LoVo (cell line): ENCODE measurements around the gene PGLYRP2.

ENCODE experiments used
- DNase-seq: peaks from one replicate; pipeline ENCODE4 v3.0.0-alpha.2; 2016; ENCODE audit warnings: low spot score

PGLYRP2 gene

GRCh38 chr19:15439821-15440641 lies 39.3 kb downstream of the PGLYRP2 start:
- DNase-seq = no peak

DNA sequence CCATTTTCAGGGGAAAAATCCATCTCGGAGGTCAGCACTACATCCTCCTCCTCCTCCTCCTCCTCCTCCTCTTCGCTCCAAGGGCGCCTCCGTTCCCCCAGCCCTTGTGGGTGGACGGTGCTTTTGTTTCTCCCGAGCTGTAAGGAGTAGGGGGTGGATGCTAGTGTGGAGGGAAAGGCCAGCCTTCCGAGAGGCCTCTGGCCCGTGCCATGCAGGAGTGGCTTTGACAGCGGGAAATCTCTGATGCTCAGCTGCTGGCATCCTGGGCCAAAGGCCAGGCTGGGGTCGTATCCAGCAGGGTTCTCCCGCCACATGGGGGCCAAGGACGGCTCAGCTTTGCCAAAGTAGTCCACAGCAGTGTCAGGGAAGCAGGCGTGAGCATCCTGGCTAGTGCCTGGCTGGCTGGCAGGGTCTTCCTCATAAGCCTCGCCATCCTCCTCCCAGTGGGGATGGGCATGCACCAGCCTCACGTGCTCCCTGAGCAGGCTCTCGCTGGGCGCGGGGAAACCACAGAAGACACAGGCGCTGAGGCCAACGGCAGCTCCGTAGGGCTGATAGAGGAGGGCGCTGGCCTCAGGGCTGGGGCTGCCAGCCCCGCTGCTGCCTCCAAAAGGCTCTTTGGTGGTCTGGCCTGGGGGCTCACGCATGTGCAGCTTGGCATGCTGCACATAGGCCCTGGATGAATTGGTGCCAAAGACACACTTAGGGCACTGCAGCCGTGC lies 40.1 kb downstream of the PGLYRP2 start:
- DNase-seq = no peak

- no peak for DNase-seq
These were observed 40.7 kb downstream of the PGLYRP2 start for GRCh38 chr19:15438577-15438976.

DNA sequence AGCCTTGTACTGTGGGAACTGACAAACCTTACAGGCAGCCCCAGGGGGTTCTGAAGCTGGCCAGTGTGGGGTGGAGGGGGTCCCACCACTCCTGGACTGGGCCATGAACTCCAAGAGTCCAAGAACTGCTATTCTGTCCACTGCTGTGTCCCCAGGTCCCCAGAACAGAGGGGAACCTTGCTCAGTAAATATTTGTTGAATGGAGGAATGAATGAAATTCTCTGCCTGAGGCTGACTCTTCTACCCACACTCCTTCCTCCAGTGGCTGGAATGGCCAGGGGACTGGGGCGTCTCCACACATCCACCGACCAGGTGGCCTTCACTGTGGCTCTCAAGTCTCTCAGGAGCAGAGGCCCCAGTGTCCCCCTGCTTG lies 41.2 kb downstream of the PGLYRP2 start:
- DNase-seq = no peak

- DNase-seq = no peak
These were observed 41.8 kb downstream of the PGLYRP2 start for GRCh38 chr19:15437355-15438123.

GRCh38 chr19:15436826-15437110 lies 42.5 kb downstream of the PGLYRP2 start:
- DNase-seq = no peak

DNA sequence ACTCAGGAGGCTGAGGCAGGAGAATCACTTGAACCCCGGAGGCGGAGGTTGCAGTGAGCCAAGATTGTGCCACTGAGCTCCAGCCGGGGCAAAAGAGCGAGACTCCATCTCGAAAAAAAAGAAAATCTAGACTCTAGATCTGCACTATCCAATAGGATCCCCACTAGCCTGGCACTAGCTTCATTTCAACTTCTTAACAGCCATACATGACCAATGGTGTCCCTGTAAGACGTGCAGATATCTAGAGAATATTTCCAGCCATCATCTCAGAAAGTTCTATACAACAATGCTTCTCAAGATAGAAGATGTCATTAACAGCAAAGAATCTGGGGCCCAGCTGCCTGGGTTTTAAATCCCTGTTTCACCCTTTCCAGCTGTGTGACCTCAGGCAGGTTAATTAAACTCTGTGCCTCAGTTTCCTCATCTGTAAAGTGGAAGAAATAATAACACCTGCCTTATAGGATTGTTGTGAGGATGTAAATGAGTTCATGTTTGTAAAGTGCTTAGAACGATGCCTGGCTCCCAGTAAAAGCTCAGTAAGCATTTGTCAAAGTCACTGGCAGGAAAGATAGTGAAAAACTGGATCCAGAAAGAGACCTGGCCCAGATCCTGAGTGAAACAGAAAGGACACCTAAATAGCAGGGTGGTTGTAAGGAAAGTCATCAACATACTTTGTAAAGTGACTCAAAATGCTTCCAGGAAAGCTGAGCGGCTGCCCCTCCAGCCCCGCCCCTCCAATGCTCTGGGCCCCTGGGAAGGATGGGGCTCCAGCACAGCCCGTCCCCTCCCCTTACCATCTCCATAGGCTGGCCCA lies 43.1 kb downstream of the PGLYRP2 start:
- no peak for DNase-seq

DNA sequence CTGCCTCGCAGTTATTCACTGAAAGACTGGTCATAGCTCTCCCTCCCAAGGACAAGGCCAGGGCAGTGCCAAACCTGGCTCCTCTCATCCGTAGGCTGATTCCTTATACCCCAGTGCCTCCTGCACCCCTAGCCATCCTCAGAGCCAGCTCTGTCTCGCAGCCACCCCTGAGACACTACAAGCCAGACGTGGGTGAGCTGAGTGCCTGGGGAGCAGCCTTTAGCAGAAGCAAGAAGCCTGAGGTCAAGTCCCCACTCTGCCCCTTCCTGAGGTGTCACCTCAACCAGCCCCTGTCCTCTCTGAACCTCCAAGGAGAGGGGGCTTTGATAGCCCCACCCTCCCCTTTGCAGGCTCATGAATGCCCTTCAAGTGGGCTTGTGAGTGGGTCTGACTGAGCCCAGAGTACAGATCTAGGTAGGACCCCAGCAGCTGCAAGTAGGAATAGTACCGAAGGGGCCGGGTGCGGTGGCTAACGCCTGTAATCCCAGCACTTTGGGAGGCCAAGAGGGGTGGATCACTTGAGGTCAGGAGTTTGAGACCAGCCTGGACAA lies 45.7 kb downstream of the PGLYRP2 start:
- no peak for DNase-seq

DNA sequence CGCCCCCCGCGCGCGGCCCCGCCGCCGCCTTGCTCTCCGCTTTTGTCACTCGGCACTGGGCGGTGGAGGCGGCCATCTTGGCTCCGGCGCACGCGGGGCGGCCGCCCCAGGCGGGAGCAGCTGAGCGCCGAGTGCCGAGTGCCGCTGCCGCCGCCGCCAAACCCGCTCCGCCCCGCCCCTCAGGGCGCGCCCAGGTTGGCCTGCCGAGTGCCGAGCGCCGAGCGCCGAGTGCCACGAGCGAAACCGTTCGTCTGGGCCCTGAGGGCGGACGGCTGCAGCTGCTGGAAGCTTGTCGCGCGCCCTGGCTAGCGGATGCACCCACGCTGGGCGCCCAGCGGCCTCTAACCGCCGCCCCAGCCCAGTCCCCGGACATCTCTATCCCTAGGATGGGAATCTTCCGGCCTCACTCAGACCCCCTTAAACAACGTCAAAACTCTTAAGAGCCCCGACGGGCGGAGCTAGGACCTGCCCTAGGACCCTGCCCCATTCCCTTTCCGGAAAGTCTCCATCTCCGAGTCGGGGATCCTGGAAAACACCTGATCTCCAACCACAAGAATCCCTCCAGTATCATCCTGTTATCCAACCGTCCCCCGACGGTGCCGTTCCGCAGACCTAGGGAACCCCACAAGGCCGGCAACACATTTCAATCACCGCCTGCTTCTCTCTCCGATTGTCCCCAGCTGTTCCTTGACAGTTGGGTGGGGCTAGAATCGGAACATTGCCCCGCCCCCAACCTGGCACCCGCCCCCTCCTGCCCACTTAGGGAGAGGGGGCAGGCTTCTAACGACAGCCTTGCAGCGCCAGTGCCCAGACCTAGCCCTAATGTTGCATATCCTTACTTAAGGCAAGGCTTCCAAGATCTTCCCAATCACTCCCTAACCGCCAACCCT lies 46.4 kb downstream of the PGLYRP2 start:
- peak; percentile 92 for DNase-seq

- DNase-seq = no peak
These were observed 47.2 kb downstream of the PGLYRP2 start for GRCh38 chr19:15432018-15432494.

DNA sequence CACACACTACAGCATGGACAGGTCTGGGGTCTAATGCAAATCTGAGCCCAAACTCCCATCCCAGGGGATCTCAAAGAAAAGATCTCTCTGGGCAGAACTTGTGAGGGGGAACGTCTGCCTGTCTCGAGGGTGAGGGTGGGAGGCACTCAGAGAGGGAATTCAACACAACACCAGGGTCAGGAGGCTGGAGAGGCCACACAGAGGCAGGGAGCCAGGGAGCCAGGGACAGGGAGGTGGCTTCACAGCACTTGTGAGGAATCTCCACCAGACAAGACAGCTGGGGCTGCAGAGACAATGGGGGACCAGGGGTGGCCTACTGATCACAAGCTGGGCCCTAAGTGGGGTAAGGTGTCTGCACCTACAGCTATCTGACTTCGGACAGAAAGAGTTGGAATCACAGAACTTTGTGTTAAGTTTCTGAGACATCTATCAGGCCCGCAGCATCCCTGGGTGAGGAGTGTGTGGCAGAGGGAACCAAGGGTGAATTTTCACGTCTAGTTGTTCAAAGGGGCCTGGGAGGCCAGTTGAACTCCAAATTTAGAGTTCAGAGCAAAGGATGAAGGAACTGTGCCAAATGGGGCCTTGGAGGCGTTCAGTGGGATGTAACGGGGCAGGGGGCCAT lies 47.8 kb downstream of the PGLYRP2 start:
- no peak for DNase-seq

GRCh38 chr19:15430526-15431120 lies 48.7 kb downstream of the PGLYRP2 start:
- no peak for DNase-seq

DNA sequence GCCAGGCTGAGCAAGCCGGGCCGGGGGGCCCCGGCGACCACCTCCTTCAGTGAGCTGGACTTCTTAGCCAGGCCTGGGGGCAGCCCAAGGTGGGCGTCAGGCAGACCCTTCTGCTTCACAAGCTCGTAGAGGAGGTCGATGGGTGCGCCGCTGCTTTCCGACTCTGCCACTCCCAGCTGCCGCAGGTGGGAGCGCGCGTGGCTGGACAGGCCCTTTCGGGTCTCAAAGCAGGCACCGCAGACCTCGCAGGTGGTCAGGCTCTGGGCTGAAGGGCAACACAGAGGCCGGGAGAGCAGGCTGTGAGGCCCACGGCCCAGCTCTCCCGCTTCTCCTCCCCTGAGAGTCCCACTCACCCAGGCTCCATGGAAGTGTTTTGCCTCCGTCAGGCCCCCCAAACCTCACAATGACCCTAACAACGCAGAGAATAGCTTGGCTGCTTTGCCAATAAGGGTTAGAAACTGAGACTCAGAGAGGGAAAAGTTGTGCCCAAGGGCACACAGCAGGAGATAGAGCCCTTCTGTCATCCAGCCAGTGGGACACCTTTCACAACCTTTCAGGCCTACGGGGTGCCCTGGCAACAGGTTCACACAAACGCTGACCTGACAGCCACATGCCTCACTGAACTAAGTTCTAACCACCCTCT lies 49.4 kb downstream of the PGLYRP2 start:
- DNase-seq = no peak

DNA sequence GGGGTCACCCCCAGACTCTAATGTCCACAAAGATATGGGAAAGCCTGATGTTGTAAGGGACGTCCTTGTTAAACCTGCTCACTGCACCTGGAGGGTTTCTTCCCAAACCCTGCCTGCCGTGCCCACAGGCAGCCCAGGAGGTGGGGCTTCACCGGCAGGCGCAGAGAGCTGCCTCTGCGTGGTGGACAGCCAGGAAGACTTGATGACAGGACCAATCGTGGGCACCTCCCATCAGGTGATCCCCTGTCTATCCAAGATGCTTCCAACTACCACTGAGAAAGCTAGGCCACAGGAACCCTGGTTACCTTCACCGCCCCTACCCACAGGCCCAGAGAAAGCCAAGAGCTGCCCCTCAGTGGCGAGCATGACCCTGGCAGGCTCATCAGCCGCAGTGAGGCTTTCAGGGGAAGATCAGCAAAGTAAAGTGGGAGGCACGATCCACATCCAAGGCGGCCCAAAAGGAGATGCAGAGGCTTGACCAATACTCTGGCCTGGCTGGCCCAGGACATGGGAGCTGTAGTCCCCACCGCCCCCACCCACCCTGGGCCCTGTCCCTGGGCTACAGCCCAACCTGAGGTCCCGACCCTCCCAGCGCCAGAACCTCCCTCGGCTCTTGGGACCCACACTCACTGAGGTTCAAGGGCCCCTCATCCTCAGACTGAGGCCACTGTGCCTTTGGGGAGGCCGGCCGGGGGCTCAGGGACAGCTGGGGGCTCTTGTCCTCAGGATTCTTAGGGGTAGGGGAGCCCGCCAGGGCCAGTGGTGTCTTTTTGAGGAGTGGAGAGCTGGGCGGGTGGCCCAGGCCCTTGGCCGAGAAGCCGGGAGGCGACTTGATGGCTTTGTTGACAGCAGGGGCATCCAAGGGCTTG lies 50.1 kb downstream of the PGLYRP2 start:
- no peak for DNase-seq

GRCh38 chr19:15427991-15428471 lies 51.3 kb downstream of the PGLYRP2 start:
- DNase-seq = no peak

- DNase-seq = no peak
These were observed 52.0 kb downstream of the PGLYRP2 start for GRCh38 chr19:15427350-15427700.

DNA sequence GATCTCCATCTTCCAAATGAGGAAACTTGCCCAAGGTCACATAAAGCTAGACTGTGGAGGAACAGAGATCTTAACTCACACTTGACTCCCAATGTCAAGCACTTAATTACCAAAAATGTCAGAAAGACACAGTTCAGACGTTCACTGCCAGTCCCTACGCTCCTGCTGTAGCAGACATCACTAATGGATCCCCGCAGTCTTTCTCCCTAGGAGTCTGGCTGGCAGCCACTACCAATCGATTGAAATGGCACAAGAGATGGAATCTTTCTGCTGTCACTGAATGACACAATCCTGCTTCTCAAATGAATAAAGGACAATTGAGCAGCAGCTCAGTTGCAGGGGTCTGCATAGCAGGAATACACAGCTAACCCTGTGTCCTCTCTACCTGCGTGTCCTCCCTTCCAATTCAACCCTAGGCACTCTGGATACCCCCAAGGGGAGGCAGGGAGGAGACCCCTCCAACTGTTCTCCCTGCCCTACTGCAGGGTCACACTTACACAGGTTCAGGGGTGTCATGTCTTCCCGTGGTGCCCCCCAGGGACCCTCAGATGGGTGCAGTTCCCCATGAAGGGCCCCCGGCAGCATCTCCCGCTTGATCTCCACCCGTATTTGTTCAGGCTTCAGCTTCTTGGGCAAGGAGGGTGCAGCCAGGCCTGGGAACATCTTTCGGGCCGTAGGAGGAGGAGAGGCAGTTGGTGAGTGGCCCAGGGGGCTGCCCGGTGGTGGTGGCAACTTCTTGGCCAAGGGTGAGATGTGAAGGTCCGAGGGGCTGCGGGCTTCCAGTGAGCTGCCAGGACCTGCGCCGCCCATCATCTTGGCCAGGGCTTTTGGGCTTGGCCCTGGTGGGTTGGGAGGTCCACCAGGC lies 52.6 kb downstream of the PGLYRP2 start:
- no peak for DNase-seq
